Fibroblast of pulmonary artery (primary cell): Measurements from ENCODE around the gene B9D1.

Experiments
- DNase-seq: peaks from one replicate; pipeline ENCODE4 v3.0.0-alpha.2; 2010; ENCODE audit warnings: low read depth
- H3K4me3 ChIP-seq: replicated peaks from 2 replicates; pipeline ENCODE4 v1.5.1; 2011; ENCODE audit warnings: low read depth, mild to moderate bottlenecking, control low read depth, low read length, moderate library complexity
- TF ChIP-seq, protein P1 (sequence below): IDR thresholded peaks from 2 replicates; pipeline ENCODE4 v1.5.1; 2011; ENCODE audit warnings: mild to moderate bottlenecking, control low read depth, low read length, inconsistent platforms; ENCODE audit errors: missing control alignments

The B9D1 gene

DNA sequence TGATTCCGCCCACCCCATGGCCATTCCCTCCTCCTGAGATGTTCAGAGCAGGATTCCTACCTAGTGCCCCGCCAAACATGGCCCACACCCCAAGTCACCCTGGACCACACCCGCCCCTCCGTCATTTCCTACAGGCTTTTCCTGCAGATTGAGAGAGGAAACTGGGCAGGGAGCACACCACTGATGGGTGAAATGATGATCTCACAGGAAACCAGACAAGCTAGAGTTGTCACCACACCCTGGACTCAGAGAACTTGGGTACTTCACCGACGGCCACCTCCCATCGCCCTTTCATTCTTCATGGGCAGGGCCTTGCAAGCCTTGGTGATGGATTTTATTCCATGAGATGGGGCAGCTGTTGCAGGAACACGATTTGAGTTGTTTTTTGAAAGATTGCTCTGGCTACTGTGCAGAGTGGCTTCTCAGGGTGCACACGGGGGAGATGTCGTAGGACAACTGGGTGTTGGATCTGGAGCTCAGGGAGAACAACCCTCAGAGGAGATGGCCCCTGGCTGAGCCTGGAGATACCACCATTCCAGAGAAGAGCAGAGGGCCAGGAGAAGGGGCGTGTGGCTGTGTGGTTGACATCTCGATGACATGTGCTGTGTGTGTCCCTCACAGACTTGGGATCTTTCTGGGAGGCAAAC, 7.4 kb upstream of the B9D1 start:
- H3K4me3 ChIP-seq, result no peak overlapping the region
- TF ChIP-seq, protein P1, sequence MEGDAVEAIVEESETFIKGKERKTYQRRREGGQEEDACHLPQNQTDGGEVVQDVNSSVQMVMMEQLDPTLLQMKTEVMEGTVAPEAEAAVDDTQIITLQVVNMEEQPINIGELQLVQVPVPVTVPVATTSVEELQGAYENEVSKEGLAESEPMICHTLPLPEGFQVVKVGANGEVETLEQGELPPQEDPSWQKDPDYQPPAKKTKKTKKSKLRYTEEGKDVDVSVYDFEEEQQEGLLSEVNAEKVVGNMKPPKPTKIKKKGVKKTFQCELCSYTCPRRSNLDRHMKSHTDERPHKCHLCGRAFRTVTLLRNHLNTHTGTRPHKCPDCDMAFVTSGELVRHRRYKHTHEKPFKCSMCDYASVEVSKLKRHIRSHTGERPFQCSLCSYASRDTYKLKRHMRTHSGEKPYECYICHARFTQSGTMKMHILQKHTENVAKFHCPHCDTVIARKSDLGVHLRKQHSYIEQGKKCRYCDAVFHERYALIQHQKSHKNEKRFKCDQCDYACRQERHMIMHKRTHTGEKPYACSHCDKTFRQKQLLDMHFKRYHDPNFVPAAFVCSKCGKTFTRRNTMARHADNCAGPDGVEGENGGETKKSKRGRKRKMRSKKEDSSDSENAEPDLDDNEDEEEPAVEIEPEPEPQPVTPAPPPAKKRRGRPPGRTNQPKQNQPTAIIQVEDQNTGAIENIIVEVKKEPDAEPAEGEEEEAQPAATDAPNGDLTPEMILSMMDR, result no peak
- no peak for DNase-seq

DNA sequence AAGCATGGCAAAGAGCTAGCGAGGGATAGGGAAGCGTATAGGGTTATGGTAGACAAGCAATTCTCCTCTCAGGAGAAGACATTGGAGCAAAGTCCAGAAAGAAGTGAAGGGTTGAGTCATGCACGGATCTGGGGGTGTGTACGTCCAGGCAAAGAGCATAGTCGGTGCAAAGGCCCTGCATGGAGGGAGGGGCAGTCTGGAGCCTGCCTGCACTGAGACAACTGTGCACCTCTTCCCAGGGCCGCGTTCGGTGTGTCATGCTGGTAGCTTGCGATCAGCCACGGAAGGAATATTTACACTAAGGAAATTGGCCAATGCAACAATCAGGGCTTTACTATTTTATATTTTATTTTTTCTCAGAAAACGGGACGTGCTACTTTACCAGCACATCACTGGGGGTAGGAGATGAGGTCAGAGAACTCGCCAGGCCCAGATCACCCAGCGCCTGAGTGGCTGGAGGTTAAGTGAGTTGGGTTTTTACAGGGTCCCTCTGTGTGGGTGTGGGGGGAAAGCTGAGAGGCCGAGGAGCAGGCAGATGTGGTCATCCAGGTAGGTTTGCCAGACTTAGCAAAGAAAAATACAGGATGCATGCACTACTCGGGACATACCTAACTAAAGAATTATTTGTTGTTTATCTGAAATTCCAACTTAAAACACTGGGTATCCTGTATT, 6.7 kb upstream of the B9D1 start:
- TF ChIP-seq, protein P1, result no peak
- DNase-seq, result no peak
- H3K4me3 ChIP-seq, result no peak overlapping the region

DNA sequence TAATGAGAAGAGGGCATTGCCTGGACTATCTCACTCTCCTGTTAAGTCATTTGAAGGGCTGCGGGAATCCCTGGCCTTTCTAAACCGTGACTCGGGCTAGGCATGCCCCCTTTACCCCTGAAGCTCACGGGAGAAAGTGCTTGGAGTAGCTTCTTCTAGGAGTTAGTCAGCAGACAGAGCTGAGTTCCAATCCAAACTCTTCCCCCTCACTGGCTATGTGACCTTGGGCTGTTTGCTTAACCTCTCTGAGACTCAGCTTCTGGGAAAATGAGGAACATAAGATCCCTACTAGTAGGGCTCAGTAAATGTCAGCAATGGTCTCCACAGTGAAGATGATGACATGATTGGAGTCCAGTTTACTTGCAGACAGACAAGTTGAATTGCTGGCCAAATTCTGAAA, 5.7 kb upstream of the B9D1 start:
- DNase-seq, result no peak
- TF ChIP-seq, protein P1, result no peak
- no peak overlapping the region for H3K4me3 ChIP-seq

DNA sequence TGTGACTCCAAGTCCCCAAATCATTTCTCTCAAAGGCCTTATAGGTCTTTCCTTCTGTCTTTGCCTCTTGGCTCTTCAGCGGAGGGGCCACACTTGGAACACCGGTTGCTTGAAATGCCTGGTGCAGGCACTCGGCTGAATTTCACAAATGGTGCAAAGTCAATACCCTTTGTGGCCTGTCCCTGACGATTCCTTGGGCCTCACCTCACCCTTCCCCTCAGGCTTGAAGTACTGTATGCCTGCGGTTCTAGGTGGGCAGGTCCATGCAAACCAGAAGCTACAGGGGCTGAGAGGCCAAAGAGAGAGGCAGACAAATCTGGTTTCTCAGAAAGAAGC, 4.1 kb upstream of the B9D1 start:
- no peak overlapping the region for H3K4me3 ChIP-seq
- TF ChIP-seq, protein P1, result no peak
- no peak for DNase-seq

DNA sequence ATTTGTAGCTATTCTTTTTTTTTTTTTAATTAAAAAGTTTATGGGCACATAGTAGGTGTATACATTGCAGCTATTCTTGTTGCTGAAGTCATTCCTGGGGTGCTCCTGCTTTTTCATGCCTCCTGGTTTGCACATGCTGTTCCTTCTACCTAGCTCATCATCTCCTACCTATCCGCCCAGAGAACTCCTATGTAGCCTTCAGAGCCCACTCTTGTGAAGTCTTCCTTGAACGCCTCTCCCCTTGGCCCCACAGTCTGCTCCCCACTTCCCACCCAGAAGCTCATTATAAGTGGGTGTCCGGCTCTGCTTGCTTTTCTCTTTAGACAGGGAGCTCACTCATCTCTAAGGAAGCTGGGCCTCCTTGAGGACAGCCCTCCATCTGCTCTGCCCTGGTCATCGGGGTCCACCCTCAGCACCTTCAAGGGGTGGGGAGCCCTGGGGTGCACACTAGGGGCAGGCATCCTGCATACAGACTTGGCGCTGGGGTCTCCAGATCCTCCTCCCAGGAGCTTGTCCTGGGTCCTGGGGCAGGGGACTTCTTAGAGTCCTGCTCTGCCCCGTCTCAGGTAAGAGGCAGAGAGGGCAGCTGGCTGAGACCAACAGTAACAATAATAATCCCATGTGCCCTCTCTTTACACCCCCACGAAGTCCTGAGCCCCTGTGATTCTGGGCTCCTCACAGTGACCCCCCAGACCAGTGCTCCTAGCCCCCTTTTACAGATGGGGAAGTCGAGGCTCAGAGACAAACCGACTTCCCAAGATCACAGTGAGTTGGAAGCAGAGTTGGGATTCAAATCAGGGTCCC, 3.5 kb upstream of the B9D1 start:
- DNase-seq, result no peak
- H3K4me3 ChIP-seq, result no peak overlapping the region
- TF ChIP-seq, protein P1, result no peak

DNA sequence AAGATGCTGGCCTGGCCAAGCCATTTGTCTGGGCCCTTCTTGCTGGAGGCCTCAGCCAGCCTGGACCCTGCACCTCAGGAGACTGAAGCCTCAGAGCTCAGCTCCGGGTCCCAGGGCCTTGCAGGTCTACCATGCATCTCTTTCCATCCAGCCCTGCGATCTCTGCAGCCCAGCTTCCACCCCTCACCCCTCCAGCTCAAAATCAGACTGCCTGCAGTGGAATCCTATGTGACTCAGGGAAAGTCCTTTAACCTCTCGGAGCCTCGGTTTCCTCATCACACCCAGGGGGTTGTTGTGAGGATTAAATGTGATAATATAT, 2.9 kb upstream of the B9D1 start:
- H3K4me3 ChIP-seq, result no peak overlapping the region
- no peak for DNase-seq

More for the DNA sequence above, 2.9 kb upstream of the B9D1 start:
- TF ChIP-seq, protein P1, result no peak
